ENCODE results near the gene RNU5B-1.

- TF ChIP-seq CTCF (conservative IDR thresholded peaks at IDR 0.05; ENCODE audit: low read length) = no peak
- TF ChIP-seq EZH2phosphoT487 (IDR thresholded peaks at IDR 0.05; ENCODE audit: borderline replicate concordance, low read depth, low read length) = no peak
These were observed 6.1 kb downstream of the RNU5B-1 start for GRCh38 chr15:65310431-65311137.

Measured in OCI-LY7 (cell line).